Measurements from ENCODE around the gene CCDC33. TPM values are rescaled to one million over a fixed set of nuclear protein-coding genes. Genes with fewer than 3 reads are reported as not detected.

The CCDC33 gene
- total RNA-seq, 1 donor from 2014 or later, result not detected

DNA sequence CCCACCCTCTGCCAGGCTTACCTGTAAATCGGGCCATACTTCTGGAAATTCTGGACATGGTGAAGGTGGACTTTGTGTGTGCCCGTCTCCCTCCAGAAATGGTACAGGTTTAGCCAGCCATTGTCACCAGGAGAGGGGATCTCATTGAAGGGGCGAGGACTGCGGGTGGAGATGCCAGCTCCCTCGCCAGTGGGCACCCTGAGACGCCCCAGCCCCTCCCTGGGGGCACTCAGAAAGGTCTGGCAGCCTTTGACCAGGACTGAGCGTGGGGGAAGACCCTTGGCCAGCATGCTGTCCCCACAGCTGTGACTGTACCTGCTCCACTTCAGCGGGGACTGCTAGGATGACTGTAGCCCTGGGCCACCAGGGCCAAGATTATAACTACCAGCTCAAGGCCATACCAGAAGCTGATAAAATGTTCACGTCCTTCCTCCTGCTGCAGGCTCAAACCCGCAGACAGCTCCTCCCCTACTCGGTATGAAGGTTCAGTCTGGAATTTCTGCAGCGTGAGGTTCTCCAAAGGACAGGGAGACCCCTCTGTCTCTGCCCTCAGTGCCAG, 131.2 kb downstream of the CCDC33 start, which contains the start of gene CYP11A1:
Gene CYP11A1 (minus strand): TSS at position 351 of the 559 bp plus-strand sequence. CDS start 61 bp downstream, at position 290.
- intact Hi-C loops (cut with micrococcal nuclease), result no loop called here
- ATAC-seq (no peak), DNase-seq (no peak)

GRCh38 chr15:74368121-74368520, 132.0 kb downstream of the CCDC33 start:
- intact Hi-C loops (cut with micrococcal nuclease), result no loop called here
- DNase-seq (no peak), ATAC-seq (no peak)

GRCh38 chr15:74369084-74369745, 133.1 kb downstream of the CCDC33 start:
- ATAC-seq (no peak), DNase-seq (no peak)
- intact Hi-C loops (cut with micrococcal nuclease), result no loop called here

GRCh38 chr15:74369756-74370155, 133.6 kb downstream of the CCDC33 start:
- ATAC-seq (no peak), DNase-seq (no peak)
- intact Hi-C loops (cut with micrococcal nuclease), result loop anchor here (10.0 kb wide), 1 partner anchor 265 kb away; no protein-coding TSS in a partner anchor

DNA sequence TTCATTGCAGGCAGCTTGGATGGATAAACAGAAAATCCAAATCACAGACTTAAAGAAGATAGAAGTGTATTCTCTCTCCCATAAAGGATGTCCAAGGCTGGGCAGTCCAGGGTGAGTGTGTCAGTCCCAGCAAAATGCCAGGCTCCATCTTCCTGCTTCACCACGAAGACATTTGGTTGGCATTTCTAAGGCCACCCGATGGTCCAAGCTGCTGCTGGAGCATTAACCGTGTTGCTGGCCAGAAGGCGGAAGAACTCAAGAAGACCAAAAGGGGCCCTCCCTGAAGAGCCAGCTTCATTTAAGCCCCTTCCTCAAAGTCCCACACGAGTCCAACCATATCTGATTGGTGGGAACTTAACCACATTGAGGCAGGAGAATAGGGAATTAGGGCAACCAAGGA, 134.3 kb downstream of the CCDC33 start:
- ATAC-seq, result no peak
- intact Hi-C loops (cut with micrococcal nuclease), result loop anchor here (10.0 kb wide), 1 partner anchor 264 kb away; no protein-coding TSS in a partner anchor

DNA sequence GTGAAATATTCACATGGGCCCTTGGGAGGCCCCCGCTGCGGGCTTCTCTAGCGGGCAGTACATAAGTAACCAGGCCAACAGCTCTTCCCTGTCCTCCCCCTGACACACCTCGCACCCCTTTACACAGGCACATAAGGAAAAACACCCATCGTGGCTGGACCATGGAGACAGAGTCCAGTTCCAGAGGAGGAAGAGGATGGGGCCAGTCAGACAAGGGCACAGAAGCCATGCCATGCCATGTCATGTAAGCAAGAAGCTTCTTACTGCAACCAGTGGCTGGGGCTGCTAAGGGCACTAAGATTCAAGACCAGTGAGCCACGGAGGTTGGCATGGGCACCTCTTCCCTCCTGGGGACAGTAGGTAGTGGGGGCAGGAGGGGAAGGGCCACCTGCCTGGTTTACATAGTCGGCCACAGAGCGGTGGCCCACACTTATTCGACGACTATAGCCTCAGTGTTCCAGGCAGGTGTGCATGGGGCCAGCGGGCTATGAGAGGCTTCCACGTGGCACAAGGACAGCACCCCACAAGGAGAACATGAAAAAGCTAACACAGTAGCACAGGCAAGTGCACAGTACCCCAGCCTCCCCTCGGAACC, 137.0 kb downstream of the CCDC33 start:
- no peak for ATAC-seq
- intact Hi-C loops (cut with micrococcal nuclease), result loop anchor here (10.0 kb wide), 1 partner anchor 262 kb away; no protein-coding TSS in a partner anchor

More for the DNA sequence above, 134.3 kb downstream of the CCDC33 start:
- DNase-seq, result no peak

GRCh38 chr15:74373731-74374647, 137.9 kb downstream of the CCDC33 start:
- ATAC-seq, result peak; percentile 99
- intact Hi-C loops (cut with micrococcal nuclease), result loop anchor here (10.0 kb wide), 1 partner anchor 261 kb away; no protein-coding TSS in a partner anchor

More for the DNA sequence above, 137.0 kb downstream of the CCDC33 start:
- DNase-seq, result no peak

GRCh38 chr15:74374648-74375302, 138.6 kb downstream of the CCDC33 start:
- DNase-seq, result no peak
- intact Hi-C loops (cut with micrococcal nuclease), result loop anchor here (10.0 kb wide), 1 partner anchor 260 kb away; no protein-coding TSS in a partner anchor
- ATAC-seq, result no peak

More at GRCh38 chr15:74373731-74374647, 137.9 kb downstream of the CCDC33 start:
- DNase-seq, result peak; percentile 95

DNA sequence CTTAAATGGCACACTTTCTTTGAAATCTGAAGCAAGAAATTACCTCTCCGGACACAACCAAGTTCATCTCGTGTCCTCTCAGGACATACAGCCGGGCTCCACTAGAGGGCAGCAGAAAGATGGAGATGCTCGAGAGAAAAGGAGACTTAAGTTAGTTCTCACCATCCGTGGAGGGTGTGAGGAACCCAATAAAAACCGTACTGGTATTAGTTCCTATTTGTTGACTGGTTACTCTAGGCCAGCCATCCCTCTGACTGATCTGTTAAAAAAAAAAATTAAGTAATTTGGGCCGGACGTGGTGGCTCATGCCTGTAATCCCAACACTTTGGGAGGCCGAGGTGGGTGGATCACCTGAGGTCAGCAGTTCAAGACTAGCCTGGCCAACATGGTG, 139.2 kb downstream of the CCDC33 start:
- intact Hi-C loops (cut with micrococcal nuclease), result loop anchor here (10.0 kb wide), 1 partner anchor 260 kb away; no protein-coding TSS in a partner anchor
- peak; percentile 64 for ATAC-seq

DNA sequence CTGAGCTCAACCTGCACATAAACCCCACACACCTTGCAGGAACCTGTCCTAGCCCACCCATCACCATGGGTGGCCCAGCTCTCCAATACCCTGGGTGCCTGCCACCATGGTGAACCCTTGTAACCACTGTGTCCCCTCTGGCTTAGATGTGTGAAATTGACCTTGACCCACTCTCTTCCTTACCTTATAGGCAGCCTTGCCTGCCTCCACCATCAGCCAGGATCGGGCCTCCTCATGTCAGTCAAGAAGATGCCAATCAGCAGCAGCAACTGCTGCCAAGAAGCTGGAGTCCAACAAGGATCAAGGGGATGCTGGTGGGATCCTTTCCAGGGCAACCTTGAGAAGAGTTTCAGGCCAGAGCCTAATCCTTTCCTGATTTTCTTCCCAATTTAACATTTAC, 140.1 kb downstream of the CCDC33 start:
- ATAC-seq, result no peak
- intact Hi-C loops (cut with micrococcal nuclease), result loop anchor here (10.0 kb wide), 1 partner anchor 259 kb away; no protein-coding TSS in a partner anchor
- no peak for DNase-seq

More for the DNA sequence above, 139.2 kb downstream of the CCDC33 start:
- peak; percentile 81 for DNase-seq

DNA sequence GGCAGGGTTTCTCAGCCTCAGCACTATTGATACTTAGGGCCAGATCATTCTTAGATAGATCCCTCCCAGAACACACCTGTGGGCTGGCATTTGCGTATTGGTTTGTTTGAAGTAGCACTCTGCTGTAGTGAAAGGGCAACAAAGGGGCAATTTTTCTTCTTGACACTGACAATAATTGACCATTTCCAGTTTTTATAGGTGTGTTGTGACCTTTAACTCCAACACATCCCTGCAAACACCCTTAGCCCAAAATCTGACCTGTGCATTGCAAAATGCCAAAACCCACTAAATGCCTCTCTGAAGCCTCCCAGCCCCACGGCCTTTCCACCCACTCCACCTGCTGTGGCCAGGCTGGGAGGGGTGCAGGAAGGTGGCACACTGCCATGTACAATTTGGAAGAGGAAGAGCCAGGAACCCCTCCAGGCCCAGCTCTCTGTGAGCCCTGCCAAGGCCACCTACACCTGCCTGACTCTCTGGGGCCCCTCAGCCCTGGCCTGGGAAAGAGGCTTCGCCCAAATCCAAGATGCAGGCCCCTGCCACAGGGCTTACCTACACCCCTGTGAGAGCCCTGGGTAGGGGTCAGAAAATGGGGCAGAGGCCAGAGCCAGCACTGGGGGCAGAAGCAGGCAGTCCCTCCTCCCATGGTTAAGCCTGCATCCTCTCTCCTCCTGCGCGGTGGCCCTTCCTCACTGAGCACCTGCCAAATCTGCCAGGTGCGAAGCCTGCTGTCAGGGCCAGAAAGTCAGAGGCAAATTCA, 140.9 kb downstream of the CCDC33 start:
- ATAC-seq (no peak), DNase-seq (no peak)
- intact Hi-C loops (cut with micrococcal nuclease), result loop anchor here (10.0 kb wide), 1 partner anchor 258 kb away; no protein-coding TSS in a partner anchor

GRCh38 chr15:74377831-74378766, 142.0 kb downstream of the CCDC33 start:
- DNase-seq (no peak), ATAC-seq (no peak)
- intact Hi-C loops (cut with micrococcal nuclease), result loop anchor here (10.0 kb wide), 1 partner anchor 257 kb away; no protein-coding TSS in a partner anchor

DNA sequence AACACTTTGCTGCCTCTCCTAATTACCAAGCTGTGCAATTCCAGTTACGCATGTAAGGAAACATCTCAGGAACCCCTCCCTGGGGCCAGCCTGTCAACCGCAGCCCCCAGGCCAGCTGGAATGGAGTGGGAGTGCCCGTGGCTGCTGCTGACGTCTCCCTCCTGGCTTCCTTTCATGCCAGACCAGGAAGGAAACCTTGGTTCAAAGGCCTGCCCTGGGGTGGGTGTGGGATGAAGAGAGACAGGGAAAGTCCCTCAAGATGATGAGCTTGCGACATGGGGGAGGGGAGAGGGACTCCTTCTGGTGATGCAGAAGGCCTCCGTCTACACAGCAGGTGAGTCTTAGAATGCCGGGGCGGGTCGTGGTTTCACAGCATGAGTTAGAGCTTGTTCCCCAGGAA, 142.7 kb downstream of the CCDC33 start:
- intact Hi-C loops (cut with micrococcal nuclease), result loop anchor here (10.0 kb wide), 1 partner anchor 256 kb away; no protein-coding TSS in a partner anchor
- no peak for DNase-seq

DNA sequence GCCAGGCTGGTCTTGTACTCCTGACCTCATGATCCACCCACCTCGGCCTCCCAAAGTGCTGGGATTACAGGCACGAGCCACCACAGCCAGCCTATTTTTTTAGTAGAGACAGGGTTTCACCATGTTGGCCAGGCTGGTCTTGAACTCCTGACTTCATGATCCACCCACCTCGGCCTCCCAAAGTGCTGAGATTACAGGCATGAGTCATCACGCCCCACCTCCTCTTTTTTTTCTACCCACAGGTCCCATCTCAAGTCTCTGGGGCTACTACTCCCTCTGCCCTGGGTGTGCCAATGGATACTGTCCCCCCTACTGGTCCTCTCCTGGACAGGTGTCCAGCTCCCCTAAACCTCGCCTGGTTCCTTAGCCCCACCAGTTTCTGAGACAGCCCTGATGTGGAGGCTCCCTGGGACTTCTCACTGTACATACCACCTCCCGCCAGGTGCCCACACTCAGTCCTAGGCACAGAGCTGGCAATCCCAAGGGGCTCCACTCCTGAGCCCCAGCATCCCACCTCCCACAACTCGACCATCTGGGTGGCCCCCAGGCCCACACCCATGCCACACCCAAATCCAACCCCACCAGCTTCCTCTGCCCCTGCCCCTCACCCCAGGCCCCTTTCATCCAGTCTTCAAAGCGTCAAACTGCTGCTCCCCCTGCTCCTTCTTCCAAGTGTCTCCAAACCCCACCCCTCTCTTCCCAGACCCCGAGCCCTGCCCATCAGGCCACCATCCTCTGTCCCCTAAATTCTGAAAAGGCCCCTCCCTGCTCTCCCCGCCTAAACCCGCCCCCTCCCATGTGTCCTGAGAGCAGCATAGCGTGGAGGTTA, 144.4 kb downstream of the CCDC33 start:
- no peak for DNase-seq
- intact Hi-C loops (cut with micrococcal nuclease), result loop anchor here (5.0 kb wide), 1 partner anchor 57 kb away; no protein-coding TSS in a partner anchor
- no peak for ATAC-seq

More for the DNA sequence above, 142.7 kb downstream of the CCDC33 start:
- no peak for ATAC-seq

GRCh38 chr15:74381190-74381453, 145.0 kb downstream of the CCDC33 start:
- ATAC-seq, result no peak
- no peak for DNase-seq
- intact Hi-C loops (cut with micrococcal nuclease), result loop anchor here (5.0 kb wide), 1 partner anchor 56 kb away; no protein-coding TSS in a partner anchor

DNA sequence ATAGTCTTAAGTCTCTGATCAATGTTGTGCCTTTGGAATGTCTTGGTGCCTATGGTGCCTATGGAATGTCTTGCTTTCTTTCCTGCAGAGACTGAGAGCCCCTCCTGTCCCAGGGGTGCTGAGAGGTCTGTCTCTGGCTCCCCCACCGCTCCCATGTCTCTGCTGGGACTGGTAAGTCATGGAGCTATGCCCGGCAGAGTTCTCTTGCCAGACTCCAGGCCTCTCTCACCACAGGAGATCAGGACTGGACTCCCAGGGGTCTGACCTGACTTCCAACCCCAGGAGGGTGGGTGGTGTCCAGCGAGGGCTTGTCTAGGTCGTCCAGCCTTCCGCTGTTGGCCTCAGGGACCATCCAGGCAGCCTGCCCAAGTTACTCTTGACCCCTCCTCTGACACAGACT, 145.4 kb downstream of the CCDC33 start:
- intact Hi-C loops (cut with micrococcal nuclease), result loop anchor here (5.0 kb wide), 1 partner anchor 56 kb away; no protein-coding TSS in a partner anchor
- no peak for DNase-seq

More for the DNA sequence above, 145.4 kb downstream of the CCDC33 start:
- no peak for ATAC-seq
